ENCODE measurements around the gene MCF2L.

DNA sequence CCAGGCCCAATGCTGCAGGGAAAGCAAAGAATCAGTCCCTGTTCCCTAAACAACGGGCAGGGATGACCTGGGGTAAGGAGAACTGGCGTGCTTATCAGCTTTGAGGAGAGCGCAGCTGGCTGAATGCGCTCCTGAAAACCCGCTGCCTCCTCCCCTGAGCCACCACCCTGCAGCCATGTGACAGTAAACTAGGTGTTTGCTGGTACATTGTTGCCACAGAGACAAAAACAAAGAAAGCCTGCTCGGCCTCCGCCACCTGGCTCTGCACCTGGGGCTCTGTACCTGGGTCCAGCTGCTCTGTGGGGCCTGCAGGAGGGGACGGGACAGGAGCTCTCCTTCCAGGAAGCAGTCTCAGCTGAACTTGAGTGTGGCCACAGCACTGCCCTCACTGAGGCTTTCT is 21.8 kb downstream of the MCF2L start:
- TF ChIP-seq, protein P1, sequence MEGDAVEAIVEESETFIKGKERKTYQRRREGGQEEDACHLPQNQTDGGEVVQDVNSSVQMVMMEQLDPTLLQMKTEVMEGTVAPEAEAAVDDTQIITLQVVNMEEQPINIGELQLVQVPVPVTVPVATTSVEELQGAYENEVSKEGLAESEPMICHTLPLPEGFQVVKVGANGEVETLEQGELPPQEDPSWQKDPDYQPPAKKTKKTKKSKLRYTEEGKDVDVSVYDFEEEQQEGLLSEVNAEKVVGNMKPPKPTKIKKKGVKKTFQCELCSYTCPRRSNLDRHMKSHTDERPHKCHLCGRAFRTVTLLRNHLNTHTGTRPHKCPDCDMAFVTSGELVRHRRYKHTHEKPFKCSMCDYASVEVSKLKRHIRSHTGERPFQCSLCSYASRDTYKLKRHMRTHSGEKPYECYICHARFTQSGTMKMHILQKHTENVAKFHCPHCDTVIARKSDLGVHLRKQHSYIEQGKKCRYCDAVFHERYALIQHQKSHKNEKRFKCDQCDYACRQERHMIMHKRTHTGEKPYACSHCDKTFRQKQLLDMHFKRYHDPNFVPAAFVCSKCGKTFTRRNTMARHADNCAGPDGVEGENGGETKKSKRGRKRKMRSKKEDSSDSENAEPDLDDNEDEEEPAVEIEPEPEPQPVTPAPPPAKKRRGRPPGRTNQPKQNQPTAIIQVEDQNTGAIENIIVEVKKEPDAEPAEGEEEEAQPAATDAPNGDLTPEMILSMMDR (IDR thresholded peaks at IDR 0.05; ENCODE audit: insufficient read depth, low read length, poor library complexity, severe bottlenecking) = no peak
- TF ChIP-seq EZH2phosphoT487 (conservative IDR thresholded peaks at IDR 0.05; ENCODE audit: low read length) = no peak
